Neural cell (in vitro differentiated cells): ENCODE measurements around the gene TMEM131.

Experiments used
- EP300 ChIP-seq: fragments of 450-650 bp; conservative IDR thresholded peaks from 2 replicates; pipeline ENCODE4 v1.6.1; 2014; ENCODE audit warnings: antibody characterized with exemption, mild to moderate bottlenecking, moderate library complexity; ENCODE audit not compliant: poor library complexity, severe bottlenecking
- EZH2 ChIP-seq: fragments of 200-600, 300-800 bp; shearing (Covaris generic), sonication (generic); IDR thresholded peaks from 2 replicates; pipeline ENCODE4 v1.6.1; 2014; ENCODE audit warnings: antibody characterized with exemption, low read length, borderline replicate concordance, mild to moderate bottlenecking; ENCODE audit not compliant: insufficient read depth, poor library complexity, severe bottlenecking
- POLR2AphosphoS5 ChIP-seq: IDR thresholded peaks from 2 replicates; pipeline ENCODE4 v1.6.1; 2012
- RAD21 ChIP-seq: fragments of 450-650 bp; conservative IDR thresholded peaks from 2 replicates; pipeline ENCODE4 v1.6.1; 2014; ENCODE audit warnings: antibody characterized with exemption, mild to moderate bottlenecking, moderate library complexity
- SMC3 ChIP-seq: fragments of 450-650 bp; conservative IDR thresholded peaks from 2 replicates; pipeline ENCODE4 v1.6.1; 2014; ENCODE audit warnings: antibody characterized with exemption, mild to moderate bottlenecking, moderate library complexity; ENCODE audit not compliant: poor library complexity
- TAF1 ChIP-seq: IDR thresholded peaks from 2 replicates; pipeline ENCODE4 v1.6.1; 2012; ENCODE audit warnings: low read depth
- TF ChIP-seq, protein P1 (sequence below): fragments of 450-650 bp; IDR thresholded peaks from 2 replicates; pipeline ENCODE4 v1.5.1; 2014; ENCODE audit warnings: antibody characterized with exemption, mild to moderate bottlenecking, moderate library complexity; ENCODE audit not compliant: poor library complexity, severe bottlenecking
- TF ChIP-seq, protein P2 (sequence below): IDR thresholded peaks from 2 replicates; pipeline ENCODE4 v1.6.1; 2012; ENCODE audit warnings: borderline replicate concordance

GRCh38 chr2:97720746-97721145 lies 275.0 kb downstream of the TMEM131 start:
- TF ChIP-seq, protein P1, sequence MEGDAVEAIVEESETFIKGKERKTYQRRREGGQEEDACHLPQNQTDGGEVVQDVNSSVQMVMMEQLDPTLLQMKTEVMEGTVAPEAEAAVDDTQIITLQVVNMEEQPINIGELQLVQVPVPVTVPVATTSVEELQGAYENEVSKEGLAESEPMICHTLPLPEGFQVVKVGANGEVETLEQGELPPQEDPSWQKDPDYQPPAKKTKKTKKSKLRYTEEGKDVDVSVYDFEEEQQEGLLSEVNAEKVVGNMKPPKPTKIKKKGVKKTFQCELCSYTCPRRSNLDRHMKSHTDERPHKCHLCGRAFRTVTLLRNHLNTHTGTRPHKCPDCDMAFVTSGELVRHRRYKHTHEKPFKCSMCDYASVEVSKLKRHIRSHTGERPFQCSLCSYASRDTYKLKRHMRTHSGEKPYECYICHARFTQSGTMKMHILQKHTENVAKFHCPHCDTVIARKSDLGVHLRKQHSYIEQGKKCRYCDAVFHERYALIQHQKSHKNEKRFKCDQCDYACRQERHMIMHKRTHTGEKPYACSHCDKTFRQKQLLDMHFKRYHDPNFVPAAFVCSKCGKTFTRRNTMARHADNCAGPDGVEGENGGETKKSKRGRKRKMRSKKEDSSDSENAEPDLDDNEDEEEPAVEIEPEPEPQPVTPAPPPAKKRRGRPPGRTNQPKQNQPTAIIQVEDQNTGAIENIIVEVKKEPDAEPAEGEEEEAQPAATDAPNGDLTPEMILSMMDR, result no peak
- TF ChIP-seq SMC3, result no peak
- no peak for TF ChIP-seq POLR2AphosphoS5
- no peak for TF ChIP-seq EP300
- no peak for TF ChIP-seq EZH2
- TF ChIP-seq, protein P2, sequence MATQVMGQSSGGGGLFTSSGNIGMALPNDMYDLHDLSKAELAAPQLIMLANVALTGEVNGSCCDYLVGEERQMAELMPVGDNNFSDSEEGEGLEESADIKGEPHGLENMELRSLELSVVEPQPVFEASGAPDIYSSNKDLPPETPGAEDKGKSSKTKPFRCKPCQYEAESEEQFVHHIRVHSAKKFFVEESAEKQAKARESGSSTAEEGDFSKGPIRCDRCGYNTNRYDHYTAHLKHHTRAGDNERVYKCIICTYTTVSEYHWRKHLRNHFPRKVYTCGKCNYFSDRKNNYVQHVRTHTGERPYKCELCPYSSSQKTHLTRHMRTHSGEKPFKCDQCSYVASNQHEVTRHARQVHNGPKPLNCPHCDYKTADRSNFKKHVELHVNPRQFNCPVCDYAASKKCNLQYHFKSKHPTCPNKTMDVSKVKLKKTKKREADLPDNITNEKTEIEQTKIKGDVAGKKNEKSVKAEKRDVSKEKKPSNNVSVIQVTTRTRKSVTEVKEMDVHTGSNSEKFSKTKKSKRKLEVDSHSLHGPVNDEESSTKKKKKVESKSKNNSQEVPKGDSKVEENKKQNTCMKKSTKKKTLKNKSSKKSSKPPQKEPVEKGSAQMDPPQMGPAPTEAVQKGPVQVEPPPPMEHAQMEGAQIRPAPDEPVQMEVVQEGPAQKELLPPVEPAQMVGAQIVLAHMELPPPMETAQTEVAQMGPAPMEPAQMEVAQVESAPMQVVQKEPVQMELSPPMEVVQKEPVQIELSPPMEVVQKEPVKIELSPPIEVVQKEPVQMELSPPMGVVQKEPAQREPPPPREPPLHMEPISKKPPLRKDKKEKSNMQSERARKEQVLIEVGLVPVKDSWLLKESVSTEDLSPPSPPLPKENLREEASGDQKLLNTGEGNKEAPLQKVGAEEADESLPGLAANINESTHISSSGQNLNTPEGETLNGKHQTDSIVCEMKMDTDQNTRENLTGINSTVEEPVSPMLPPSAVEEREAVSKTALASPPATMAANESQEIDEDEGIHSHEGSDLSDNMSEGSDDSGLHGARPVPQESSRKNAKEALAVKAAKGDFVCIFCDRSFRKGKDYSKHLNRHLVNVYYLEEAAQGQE, result no peak
- no peak for TF ChIP-seq RAD21
- no peak for TF ChIP-seq TAF1
